AG04449 (cell line): ENCODE measurements around the gene SHC3.

Source experiments
- CTCF ChIA-PET: fragments of 350-600 bp; formaldehyde crosslinking; extraction: SDS; loops from one replicate; lab custom pipeline; 2021; ENCODE audit warnings: antibody characterized with exemption; lab: Yijun Ruan, JAX
- POLR2A ChIA-PET: fragments of 400-600, 350-600 bp; formaldehyde crosslinking; extraction: SDS; loops from one replicate; lab custom pipeline; 2020; ENCODE audit warnings: antibody characterized with exemption, inconsistent platforms; lab: Yijun Ruan, JAX
- DNase-seq: peaks from one replicate; pipeline ENCODE4 v3.0.0-alpha.2; 2010; ENCODE audit warnings: low read depth, low spot score
- H3K4me3 ChIP-seq: 2 replicates; pipeline ENCODE4 v1.5.1; 2011; ENCODE audit warnings: low read depth, mild to moderate bottlenecking, control low read depth, low read length
- CTCF ChIP-seq: IDR thresholded peaks from one replicate; pipeline ENCODE4 v1.5.1; 2011; ENCODE audit warnings: mild to moderate bottlenecking, moderate library complexity, low read length, control low read depth, inconsistent platforms; ENCODE audit not compliant: insufficient read depth; ENCODE audit errors: missing control alignments

SHC3 gene

GRCh38 chr9:88972401-88972800 is 206.2 kb downstream of the SHC3 start:
- POLR2A ChIA-PET = no interaction called here
- H3K4me3 ChIP-seq = no peak overlapping the region
- DNase-seq = no peak
- no peak for TF ChIP-seq CTCF
- CTCF ChIA-PET = no interaction called here

- ChIA-PET POLR2A (no interaction called here), CTCF (no interaction called here)
- no peak overlapping the region for H3K4me3 ChIP-seq
- no peak for TF ChIP-seq CTCF
- no peak for DNase-seq
Measured at GRCh38 chr9:88971131-88971960, 207.3 kb downstream of the SHC3 start.

DNA sequence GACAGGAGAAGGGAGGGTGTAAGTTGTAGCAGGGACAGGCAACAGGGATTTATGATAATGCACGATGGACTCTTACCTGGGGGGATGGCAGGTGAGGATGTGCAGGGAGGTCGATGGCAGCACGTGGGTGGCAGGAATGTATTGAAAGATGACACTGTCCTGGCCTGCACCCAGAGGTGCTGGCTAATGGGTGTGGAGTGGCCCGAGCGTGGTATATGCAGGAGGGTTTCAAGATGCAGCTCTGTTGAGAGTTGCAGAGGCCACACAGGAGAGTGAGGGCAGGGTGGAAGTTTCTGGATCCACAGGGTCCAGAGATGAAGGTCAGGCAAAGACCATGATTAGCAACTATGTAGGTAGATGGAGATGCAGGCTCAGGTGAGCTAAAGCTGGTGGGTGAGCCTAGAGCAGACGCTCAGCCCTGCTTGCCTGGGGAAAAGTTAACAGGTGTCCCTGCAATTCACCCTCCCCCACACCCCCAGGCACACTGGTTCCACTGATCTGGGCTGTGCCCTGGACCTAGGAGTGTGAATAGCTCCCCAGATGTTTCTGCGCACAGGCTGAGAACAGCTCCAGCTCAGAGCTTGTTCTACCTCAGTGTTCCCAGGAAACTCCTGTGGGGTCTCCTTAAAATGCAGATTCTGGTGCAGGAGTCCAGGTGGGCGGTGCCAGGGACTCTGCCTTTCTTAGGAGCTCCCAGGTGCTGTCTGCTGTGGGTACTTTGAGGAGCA is 208.8 kb downstream of the SHC3 start:
- no peak for TF ChIP-seq CTCF
- no peak overlapping the region for H3K4me3 ChIP-seq
- DNase-seq = no peak
- ChIA-PET CTCF (interaction anchor here (1.1 kb wide), 1 partner anchor 365 kb away, joined by 4 read pairs; no protein-coding TSS in a partner anchor), POLR2A (no interaction called here)

DNA sequence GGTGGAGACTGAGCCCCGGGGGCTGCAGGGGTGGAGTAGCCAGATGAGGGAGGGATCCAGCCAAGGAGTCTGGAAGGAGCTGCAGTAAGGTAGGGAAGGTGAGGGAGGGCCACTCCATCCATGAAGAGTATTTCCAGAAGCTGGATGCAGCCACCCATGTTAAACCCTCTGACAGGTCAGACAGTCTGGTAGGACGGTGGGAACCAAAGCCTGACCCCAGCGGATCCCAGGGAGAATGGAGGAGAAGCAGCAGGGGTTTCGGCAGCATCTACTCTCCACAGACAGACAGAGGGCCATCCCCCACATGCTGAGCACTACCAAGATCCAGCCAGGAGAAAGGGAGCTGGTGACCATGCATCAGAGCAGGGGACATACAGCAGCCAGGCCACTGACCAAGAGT is 209.8 kb downstream of the SHC3 start:
- DNase-seq = no peak
- ChIA-PET POLR2A (no interaction called here), CTCF (interaction anchor here (1.2 kb wide), 1 partner anchor 9 kb away, joined by 3 read pairs; no protein-coding TSS in a partner anchor)
- H3K4me3 ChIP-seq = no peak overlapping the region
- no peak for TF ChIP-seq CTCF

- TF ChIP-seq CTCF = no peak
- ChIA-PET POLR2A (no interaction called here), CTCF (no interaction called here)
- no peak overlapping the region for H3K4me3 ChIP-seq
- DNase-seq = no peak
Measured at GRCh38 chr9:88966894-88967676, 211.5 kb downstream of the SHC3 start.

DNA sequence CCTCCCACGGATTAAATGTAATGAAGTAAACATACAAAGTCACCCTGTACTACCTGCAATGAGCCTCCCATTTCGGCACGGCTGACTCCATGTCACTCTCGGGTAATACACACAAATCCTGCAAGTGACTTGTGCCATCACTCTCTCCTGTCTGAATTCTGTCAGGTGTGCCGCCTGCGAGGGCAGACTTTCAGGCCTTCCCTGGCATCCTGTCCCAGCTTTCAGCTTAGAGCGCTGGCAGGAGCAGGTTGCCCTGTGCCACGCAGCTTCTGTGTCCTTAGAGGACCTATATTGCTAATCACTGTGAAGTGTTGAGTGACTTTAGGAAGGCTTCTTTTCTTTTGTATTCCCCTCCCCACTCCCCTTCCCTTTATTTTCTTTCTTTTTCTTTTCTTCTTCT is 213.1 kb downstream of the SHC3 start:
- POLR2A ChIA-PET = no interaction called here
- CTCF ChIA-PET = no interaction called here
- no peak for DNase-seq
- no peak for TF ChIP-seq CTCF
- no peak overlapping the region for H3K4me3 ChIP-seq
